SIG-M5 treated with dmso at 0.1 percent for 504 hours (cell line): ENCODE results near the gene PLCH1.
"Not testable (repeated sequence)": the region's sequence is repeated elsewhere in the genome, so short reads cannot be mapped to it uniquely, and the experiment has no call there.

Experiments
- DNase-seq: peaks from one replicate; lab custom pipeline; 2025; ENCODE audit not compliant: unreplicated experiment; lab: John Stamatoyannopoulos, UW

PLCH1 gene

GRCh38 chr3:155424323-155424710, 320.6 kb downstream of the PLCH1 start:
- DNase-seq, result no peak

GRCh38 chr3:155423526-155424322, 321.1 kb downstream of the PLCH1 start:
- peak; percentile 5 for DNase-seq

- DNase-seq, result no peak
Measured at GRCh38 chr3:155420881-155421486, 323.9 kb downstream of the PLCH1 start.

- no peak for DNase-seq
Measured at GRCh38 chr3:155420406-155420805, 324.5 kb downstream of the PLCH1 start.

- DNase-seq, result no peak
Measured at GRCh38 chr3:155418407-155418806, 326.5 kb downstream of the PLCH1 start.

- no peak for DNase-seq
Measured at GRCh38 chr3:155417119-155417517, 327.8 kb downstream of the PLCH1 start.

- DNase-seq, result peak; percentile 9
Measured at GRCh38 chr3:155416500-155417118, 328.3 kb downstream of the PLCH1 start.

GRCh38 chr3:155412904-155413303, 332.0 kb downstream of the PLCH1 start:
- DNase-seq, result no peak

- no peak for DNase-seq
Measured at GRCh38 chr3:155411500-155412223, 333.2 kb downstream of the PLCH1 start.

GRCh38 chr3:155409336-155409735, 335.5 kb downstream of the PLCH1 start:
- no peak for DNase-seq

- DNase-seq, result no peak
Measured at GRCh38 chr3:155407971-155408370, 336.9 kb downstream of the PLCH1 start.

- DNase-seq, result no peak
Measured at GRCh38 chr3:155407331-155407730, 337.5 kb downstream of the PLCH1 start.

GRCh38 chr3:155404486-155404885, 340.4 kb downstream of the PLCH1 start:
- DNase-seq, result no peak

GRCh38 chr3:155402656-155403055, 342.2 kb downstream of the PLCH1 start:
- no peak for DNase-seq

GRCh38 chr3:155398046-155398445, 346.8 kb downstream of the PLCH1 start:
- no peak for DNase-seq

GRCh38 chr3:155394896-155395295, 350.0 kb downstream of the PLCH1 start:
- not testable (repeated sequence) for DNase-seq

- no peak for DNase-seq
Measured at GRCh38 chr3:155394240-155394639, 350.6 kb downstream of the PLCH1 start.

GRCh38 chr3:155393316-155393715, 351.6 kb downstream of the PLCH1 start:
- DNase-seq, result no peak

- DNase-seq, result no peak
Measured at GRCh38 chr3:155392138-155392537, 352.7 kb downstream of the PLCH1 start.

- no peak for DNase-seq
Measured at GRCh38 chr3:155391551-155391958, 353.3 kb downstream of the PLCH1 start.

GRCh38 chr3:155391104-155391503, 353.8 kb downstream of the PLCH1 start:
- DNase-seq, result no peak

GRCh38 chr3:155390351-155390750, 354.5 kb downstream of the PLCH1 start:
- no peak for DNase-seq
